HG02678 (cell line): ENCODE results near the gene ARHGEF17.
"Not testable (repeated sequence)": the region's sequence is repeated elsewhere in the genome, so short reads cannot be mapped to it uniquely, and the experiment has no call there.

Experiments
- ATAC-seq: cut with Tn5 transposase; IDR thresholded peaks from one replicate; pipeline ENCODE4 v1.9.1; 2021; ENCODE audit warnings: mild to moderate bottlenecking, moderate library complexity; ENCODE audit not compliant: unreplicated experiment

The ARHGEF17 gene

GRCh38 chr11:73271936-73272679 is 36.0 kb upstream of the ARHGEF17 start, which contains the start of gene P2RY6:
TSS of gene P2RY6 (plus strand) at chr11:73272338. CDS start at chr11:73296519, 24,181 bp downstream.
- no peak for ATAC-seq

GRCh38 chr11:73272680-73273038 is 35.4 kb upstream of the ARHGEF17 start:
- no peak for ATAC-seq

- no peak for ATAC-seq
Observed at GRCh38 chr11:73273222-73273895, 34.7 kb upstream of the ARHGEF17 start.

- not testable (repeated sequence) for ATAC-seq
Observed at GRCh38 chr11:73274191-73274590, 33.9 kb upstream of the ARHGEF17 start.

GRCh38 chr11:73274722-73275380 is 33.2 kb upstream of the ARHGEF17 start:
- no peak for ATAC-seq

GRCh38 chr11:73275381-73275750 is 32.7 kb upstream of the ARHGEF17 start:
- ATAC-seq = no peak

- ATAC-seq = no peak
Observed at GRCh38 chr11:73277467-73277866, 30.6 kb upstream of the ARHGEF17 start.

- ATAC-seq = no peak
Observed at GRCh38 chr11:73280626-73281025, 27.4 kb upstream of the ARHGEF17 start.

- no peak for ATAC-seq
Observed at GRCh38 chr11:73281201-73281741, 26.8 kb upstream of the ARHGEF17 start.

- ATAC-seq = no peak
Observed at GRCh38 chr11:73281796-73282660, 26.0 kb upstream of the ARHGEF17 start.

- no peak for ATAC-seq
Observed at GRCh38 chr11:73283276-73284000, 24.6 kb upstream of the ARHGEF17 start.

- ATAC-seq = no peak
Observed at GRCh38 chr11:73284106-73284505, 24.0 kb upstream of the ARHGEF17 start.

GRCh38 chr11:73285721-73286120 is 22.4 kb upstream of the ARHGEF17 start:
- ATAC-seq = no peak

GRCh38 chr11:73286240-73286810 is 21.8 kb upstream of the ARHGEF17 start:
- ATAC-seq = no peak

- ATAC-seq = no peak
Observed at GRCh38 chr11:73287400-73288101, 20.5 kb upstream of the ARHGEF17 start.

GRCh38 chr11:73288192-73288872 is 19.7 kb upstream of the ARHGEF17 start:
- ATAC-seq = peak; percentile 14

- ATAC-seq = peak; percentile 70
Observed at GRCh38 chr11:73288873-73289707, 19.0 kb upstream of the ARHGEF17 start.

- no peak for ATAC-seq
Observed at GRCh38 chr11:73290536-73290935, 17.5 kb upstream of the ARHGEF17 start.
